Stimulated activated CD8-positive, alpha-beta memory T cell treated with anti-CD3 and anti-CD28 coated beads, Interleukin-7, amount 100 ng/mL, for 1 hour (primary cell): ENCODE data around the gene GRIK4.

Source experiments
- DNase-seq, 2 donors: peaks; one replicate each; pipeline ENCODE4 v3.0.0-alpha.2; 2020; ENCODE audit warnings: low read depth in 2 of 2

GRIK4 gene

DNA sequence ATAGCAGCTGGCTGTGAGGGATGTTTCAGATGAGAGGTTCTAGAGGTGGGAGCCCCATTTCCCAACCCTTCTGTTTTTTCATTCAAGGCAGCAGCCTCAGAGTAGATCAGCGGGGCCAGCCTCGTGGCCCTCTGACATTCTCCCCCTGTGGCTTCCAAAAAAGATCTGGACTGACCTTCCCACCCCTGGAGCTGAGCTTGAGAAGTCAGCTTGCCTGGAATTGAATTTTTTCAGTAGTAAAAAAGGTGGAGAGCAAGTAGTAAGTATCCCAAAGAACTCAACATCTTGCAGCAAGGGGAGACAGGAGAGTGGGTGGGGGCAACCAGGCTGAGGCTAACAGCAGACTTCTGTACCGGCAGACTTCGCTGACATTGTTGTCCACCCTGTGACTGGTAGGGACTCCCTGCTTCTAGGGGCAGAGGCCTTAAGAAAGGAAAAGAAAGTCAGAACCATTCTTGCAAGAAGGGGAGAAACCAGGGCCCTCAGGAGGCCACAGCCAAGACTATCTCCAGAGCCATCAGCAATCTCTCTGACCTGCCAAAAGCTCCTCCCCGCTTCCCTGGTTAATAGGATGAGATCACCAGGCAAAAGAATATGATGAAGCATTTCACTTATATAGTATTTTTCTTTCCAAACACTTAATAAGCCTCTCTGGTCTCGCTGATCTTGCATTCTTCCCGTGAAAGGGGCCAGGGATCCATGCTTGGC, 2.0 kb upstream of the GRIK4 start:
- DNase-seq: no peak

DNA sequence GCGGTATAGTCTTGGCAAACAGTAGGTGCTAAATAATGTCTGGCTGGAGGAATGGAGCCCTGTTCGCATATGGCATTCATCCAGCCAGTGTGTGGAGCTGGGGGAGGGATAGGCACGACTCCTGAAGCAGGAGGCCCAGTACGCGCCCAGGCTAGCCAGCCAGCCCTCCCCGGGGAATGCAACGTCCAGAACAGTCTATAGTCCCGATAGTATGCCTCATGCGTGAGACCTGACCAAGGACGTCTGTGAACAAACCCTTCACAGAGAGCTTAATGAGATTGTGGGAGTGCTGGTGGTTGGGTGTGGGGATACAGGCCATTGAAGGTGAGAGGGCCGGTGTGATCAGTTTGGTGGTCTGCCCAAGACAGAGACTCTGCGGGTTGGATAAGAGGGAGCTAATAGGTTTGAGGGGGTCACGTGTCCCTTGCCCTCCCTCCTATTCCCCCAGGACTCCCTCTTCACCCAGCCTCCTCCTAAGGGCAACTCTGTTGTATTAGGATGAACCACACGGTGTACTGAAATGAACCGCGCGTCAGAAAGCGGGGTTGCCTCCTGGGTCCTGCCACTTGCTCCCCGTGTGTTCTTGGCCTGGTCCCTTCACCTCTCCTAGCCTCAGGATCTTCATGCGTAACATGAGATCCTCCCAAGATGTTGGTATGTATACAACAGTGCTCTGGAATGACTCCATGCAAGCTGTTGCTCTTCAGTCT, 987 bp upstream of the GRIK4 start:
- DNase-seq: no peak

DNA sequence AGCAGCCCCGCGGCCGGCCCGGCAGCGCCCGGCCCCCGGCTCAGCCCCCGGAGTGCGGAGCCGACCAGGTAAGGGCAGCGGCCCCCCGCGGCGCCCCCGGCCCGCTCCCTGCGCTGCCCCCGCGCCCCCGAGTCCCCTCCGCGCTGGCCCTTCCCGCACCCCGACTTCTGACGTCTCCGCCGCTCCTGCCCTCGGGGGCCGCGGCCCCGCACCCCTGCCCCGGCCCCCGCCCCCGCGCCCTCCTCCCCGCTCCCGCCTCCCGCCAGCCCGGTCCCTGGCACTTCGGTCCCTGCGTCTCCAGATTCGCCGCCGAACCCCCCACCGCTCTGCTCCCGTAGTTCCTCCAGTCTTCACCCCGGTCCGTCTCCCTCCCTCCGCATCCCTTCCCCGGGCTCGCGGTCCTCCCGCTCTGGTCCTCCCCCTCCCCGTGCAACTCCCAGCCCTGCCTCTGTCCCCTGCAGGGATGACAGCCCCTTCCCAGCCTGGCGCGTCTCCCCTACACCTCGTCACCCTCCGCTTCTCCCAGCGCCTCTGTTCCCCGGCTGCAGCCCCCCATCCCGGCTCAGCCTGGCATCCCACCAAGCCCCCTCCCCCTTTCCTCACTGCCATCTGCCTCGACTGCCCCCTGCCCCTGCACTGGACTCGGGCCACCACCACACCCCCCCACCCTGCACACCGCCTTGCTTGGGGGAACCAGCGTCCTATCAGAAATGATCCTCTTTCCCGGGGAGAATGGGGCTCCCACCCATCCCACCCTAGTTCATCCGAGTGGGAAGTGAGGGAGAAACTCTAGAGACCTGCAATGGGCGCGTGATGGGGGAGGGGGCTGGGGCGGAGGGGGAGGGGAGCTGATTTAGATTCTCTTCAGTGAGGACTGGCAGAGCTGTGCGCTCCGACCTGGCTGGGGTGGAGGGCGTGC, 531 bp downstream of the GRIK4 start:
- no peak for DNase-seq

DNA sequence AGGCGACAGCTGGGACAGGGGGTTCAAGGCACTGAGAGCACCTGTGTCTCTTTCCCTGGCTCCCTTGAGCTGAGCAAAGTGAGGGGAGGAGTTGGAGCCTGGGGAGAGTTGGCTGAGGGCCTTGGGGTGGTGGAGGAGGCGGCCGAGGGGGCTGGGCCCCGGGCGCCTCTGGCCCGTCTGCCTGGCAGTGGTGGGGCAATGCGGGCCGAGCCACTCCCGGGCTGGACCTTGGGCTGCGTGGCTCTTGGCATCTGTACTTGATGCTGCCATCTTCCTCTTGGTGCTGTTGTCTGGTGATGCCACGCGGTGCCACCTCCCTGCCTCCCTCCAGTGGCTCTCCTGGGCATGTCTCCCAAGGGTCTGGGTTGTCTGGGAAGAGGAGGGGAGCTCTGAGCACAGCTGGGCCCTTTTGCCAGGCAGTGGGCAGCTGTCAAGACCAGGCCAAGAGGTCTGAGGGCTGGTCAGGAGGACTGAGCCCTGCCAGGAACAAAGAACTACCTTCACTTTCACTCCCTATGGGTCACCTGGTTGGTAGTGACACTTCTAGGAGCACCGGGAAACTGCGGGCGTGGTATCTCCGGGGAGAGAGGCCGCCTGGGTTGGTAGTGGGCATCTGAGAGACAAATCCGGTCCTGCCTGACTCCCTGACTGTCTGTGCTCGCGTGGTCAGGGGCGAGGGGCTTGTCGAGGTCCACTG, 1.3 kb downstream of the GRIK4 start:
- no peak for DNase-seq

DNA sequence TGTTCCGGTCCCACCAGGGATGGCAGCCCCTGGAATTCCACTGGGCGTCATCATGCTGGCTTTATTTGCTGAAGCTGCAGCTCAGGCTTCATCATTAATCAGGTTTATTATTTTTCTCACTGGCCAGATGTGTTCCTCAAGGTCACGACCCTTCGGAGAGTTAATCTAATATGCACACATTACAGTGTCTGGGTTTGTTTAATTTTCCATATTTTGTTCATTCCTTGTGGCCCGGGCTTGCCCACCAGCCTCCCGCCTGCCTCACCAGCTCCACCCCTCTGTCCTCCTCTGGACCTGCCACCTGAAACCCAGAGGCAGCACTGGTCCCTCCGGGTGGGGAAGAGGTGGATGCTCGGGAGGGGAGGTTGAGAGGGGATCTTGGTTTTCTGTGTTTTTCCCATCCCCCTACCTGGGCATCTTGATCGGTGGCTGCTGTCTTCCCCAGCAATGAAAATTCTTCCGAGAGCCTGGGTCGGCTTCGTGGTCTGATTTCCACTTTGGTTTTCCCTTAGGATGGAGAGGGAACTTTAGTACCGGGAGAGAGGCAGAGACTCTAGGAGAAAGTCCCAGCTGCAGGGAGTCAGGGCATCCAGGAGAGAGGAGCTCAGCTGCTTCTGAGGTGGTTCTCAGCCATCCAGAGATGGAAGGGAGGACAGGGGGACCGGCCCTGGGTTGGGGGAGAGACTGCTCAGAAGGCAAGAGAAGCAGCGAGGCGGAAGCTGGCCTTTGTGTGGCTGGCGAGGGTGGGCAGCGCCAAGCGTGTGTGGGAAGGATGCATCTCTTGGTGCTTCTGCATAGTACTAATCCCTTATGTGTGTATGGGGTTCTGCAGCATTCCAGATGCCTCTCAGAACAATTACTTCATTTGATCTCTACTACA, 2.1 kb downstream of the GRIK4 start:
- no peak for DNase-seq

DNA sequence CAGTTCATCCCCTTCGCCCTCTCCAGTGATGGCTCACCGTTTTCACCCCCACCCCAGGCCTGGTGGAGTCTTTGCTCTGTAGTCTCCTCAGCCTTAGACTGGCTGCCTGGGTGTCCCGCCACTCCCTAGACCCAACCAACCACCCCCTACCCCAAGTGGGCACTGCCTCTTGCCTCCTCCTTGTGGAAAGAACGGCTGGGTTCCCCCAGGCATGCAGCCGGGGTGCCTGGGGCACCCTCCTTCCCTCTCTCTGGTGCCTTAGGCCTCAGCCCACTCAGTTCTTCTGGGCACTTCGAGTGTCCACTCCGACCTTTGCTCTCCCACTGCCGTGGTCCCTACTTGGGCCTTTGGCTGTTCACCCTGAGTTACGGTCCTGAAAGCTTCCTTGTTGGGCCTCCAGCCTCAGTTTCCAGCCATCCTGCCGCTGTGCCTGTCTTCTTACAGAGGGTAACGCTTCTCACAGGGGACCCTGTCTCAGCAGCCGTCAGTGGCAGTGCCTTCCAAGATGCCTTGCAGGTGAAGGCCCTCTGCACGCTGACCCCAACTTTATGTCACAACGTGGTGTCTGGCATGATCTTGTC, 3.1 kb downstream of the GRIK4 start:
- no peak for DNase-seq

DNA sequence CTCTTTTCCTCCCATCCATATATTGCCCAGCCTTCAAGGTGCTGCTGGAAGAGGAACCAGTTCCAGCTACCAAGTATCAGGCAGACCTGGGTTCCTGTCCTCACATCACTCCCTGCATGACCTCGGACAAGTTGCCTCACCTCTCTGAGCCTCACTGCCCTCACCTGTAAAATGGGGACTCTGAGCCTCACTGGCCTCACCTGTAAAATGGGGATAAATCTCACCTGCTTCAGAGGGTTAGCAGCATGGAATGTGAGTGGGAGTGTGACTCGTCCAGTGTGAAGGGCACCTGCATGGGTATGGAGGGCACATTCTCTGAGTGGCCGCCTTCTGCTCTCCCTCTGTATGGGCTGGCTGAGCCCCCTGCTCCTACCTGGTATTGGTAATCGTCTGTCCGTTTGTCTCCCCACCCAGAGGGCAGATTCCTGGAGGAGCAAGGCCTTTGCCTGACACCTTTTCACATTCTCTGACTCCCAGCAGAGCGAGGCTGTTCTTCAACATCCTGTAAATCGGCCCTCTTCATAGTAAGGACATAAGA, 3.7 kb downstream of the GRIK4 start:
- no peak for DNase-seq

DNA sequence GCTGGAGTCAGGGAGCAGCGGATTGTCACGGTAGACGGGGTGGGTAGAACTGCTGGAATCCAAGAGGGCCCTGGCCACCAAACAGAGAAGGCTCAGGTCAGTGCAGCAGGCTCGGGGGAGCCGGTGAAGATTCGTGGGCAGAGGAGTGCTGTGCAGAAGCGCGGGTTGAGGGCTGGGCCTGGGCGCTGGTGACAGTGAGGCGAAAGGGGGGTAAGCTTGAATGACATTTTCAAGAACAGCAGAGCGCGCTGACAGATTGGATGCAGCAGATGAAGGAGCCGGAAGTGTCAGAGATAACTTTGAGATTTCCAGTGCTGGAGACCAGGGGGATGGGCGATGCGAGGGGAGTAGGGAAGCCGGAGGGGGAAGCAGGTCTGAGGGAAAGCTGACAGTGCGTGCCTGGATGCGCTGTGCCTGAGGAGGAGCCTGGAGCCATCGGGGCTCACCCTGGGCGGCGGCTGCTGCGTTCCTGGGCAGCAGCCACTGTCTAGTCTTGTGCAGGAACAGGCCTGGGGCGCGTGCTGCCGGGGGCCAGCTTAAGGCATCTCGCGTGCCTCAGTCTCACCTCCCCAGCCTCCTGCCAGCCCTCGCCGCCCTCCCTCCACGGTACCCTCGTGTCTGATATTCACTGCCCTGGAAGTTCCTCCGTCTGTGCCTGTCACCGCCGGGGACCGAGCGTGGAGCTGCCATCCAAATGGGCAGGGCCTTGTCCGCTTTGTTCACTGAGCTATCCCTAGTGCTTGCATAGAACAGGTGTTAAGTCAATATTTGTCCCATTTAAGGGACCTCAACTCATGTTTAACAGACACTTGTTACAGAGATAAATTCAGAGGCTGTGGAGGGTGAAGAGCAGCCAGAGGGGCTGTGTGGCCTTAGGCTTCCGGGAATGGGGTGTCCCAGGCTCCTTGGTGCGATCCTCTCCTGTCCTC, 5.2 kb downstream of the GRIK4 start:
- DNase-seq: no peak

DNA sequence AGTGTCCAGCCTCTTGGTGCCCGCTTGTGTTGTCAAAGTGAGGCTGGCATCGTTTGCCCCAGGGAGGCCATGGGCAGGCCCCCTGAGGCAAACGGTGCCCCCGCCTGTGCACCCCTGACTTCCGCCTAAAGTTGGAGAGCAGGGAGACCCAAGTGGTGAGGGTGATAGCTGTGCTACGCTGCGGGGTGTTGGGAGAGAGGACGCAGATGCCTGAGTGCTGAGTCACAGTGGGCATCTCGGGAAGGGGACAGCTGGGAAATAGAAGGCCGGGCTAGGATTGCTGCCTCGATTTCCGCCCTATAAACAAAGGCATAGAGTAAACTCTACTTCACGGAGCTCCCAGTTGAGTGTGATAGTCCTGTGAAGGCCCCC, 5.8 kb downstream of the GRIK4 start:
- no peak for DNase-seq

DNA sequence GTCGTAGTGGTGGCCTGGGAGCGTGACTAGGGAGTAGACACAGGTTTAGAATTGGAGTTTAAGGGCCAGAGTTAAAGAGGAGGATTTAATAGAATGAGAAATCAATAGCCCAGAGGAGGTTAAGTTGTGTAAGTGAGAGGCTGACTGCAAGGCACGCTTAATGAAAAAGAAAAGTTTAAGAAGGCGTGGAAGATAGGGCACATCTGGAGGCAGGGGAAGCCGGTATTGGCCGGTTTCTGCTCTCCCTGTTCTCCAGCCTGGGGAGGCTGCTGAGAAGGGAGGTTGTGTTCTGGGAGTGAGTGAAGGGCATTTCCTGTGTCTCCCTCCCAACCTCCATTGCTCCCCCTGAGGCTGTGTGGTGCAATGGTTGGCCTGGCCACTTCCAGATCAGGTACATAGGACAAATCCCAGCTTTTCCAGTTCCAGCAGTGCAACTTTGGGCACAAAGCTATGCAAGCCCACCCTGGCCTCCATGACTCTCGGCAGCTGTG, 6.3 kb downstream of the GRIK4 start:
- DNase-seq: no peak

DNA sequence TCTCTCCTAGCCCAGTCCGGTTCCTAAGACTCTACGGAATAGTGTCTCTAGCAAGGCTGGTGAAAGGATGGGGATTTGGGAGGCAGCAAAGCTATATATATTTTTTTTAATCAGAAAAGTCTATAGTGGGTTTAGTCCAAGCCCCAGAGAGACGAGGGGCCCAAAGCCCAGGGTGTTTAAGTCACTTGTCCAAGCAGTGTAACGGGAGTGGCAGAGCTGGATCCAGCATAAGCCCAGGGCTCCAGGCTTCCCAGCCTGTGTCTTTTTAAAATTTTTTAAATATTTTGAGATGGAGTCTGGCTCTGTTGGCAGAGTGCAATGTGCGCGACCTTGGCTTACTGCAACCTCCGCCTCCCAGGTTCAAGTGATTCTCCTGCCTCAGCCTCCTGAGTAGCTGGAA, 6.8 kb downstream of the GRIK4 start:
- no peak for DNase-seq

DNA sequence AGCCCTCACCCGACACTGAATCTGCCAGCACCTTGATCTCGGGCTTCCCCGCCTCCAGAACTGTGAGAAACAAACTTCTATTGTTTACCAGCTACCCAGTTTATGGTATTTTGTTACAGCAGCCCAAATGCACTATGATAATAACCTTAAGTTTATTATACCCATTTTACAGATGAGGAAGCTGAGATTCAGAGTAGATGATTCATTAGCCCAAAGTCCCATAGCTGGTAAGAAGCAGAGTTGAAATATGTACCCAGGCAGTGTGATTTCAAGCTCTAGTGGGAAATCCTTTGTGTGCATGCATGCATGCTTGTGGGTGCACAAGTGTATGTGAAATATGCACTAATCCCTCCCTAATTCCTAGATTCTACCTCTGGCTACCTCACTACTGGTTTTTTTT, 7.9 kb downstream of the GRIK4 start:
- no peak for DNase-seq

DNA sequence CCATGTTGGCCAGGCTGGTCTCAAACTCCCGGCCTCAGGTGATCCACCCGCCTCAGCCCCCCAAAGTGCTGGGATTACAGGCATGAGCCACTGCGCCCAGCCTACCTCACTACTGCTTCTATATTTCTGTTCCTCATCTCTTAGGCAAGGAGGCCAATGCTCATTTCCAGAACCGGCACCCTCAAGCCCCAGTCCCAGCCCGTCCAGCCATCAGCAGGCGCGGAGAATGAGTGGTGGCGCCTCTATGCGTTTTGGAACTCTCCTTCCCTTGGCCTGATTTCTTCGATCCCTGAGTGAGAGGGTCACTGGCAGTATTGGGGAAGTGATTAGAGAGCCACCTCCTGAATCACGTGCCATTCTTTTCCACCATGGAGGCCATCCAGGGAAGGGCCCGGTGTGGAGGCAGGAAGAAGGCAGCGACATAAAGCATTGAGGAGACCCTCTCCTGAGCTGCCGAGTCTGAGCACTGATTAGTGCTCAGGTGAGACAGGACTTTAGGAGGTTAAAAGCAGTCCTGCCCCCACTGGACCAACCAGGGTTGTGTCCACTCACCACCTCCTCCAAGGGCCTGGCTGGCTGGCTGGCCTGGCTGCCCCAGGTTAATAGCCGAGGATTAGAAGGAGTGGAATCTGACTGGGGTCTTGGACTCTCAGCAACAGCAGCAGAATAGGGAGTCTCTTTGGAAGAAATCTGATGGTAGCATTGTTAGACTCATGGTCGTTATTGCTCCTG, 8.7 kb downstream of the GRIK4 start:
- no peak for DNase-seq

DNA sequence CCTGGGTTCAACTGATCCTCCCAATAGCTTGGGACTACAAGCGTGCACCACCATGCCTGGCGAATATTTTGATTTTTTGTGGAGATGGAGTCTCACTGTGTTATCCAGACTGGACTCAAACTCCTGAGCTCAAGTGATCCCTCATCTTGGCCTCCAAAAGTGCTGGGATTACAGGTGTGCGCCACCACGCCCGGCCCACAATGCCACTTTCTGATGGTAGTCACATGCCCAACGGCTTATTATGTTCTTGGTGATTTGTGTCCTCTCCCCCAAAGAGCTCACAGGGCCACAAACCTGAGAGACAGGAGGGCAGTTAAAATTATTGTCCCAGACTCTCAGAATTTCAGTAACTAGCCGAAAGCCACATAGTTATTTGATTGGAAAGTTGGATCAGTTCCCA, 9.6 kb downstream of the GRIK4 start:
- no peak for DNase-seq

DNA sequence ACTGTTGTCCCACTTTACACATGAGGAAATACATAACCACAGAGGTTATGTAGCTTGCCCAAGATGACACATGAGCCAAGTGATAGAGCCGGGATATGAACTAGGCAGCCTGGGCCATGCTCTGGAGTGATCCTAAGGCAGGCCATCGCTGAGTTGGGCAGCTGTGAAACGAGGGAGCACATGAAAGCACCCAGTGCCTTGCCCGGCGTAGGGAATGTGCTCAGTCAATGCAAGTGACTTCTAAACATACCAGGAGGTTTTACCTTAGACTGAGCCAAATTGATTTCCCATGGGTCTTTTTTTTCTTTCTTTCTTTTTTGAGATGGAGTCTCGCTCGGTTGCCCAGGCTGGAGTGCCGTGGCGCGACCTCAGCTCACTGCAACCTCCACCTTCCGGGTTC, 10.5 kb downstream of the GRIK4 start:
- DNase-seq: no peak

DNA sequence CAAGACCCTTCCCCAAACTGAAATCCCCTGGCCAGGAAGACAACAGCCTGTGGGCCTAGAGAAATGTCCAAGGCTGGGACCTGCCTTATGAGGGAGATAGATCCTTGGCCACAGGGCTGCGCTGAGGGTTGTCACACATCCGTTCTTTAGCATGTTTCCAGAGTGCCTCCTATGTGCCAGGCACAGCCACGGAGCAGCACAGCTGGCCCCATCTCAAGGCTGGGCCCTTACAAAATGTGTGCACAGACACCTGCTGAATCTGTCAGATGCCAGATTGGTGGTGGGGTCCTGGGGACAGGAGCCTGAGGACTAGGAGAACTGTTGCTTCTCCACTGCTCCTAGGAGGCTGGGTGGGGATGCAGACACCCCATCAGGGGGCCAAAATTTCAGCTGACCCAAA, 11.2 kb downstream of the GRIK4 start:
- no peak for DNase-seq

DNA sequence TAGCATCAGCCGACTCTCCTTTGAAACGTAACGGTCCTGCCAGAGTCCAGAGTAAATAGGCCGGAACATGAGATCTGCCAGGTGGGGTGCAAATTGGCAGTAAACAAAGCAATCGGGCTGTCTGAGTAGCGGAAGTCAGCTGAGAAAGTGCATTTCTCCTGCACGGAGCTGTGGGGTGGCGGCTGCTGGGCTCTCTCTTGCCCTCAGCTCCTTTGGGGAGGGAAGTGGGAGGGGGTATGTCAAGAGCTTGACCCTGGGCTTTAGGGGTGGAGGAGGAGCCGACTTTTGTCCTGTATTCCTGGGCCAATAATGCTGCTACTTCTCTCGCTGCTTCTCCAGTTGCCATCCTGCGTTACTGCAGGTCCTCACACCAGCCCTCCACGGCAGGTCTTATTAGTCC, 11.6 kb downstream of the GRIK4 start:
- DNase-seq: no peak

DNA sequence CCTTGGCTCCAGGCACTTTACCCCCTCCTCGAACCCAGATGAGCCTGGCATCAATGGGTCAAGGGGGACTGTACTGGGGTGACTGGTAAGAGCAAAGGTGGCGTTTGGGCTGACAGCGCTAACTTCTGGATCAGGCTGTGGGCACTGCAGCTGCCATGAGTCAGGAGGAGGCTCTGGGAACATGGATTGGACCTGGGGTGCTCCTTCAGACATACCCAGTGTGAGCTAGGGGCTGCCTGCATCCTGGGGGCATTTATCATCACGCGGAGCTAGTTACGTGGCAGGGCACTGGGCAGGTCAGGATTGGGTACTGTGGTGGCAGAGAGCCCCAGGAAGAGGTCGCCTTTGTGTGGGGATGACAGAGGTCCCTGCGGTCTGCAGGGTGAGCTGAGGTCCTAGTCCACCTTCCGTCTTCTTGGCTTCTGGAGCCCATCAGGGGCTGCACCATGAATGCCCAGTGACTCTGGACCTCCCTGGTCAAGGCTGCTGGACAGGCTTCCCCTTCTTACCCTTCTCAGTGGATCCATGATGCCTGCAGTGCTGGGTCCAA, 13.1 kb downstream of the GRIK4 start:
- no peak for DNase-seq
